Testis (tissue), 2 donors: ENCODE results near the gene CNGA3.

Experiments used
- POLR2A ChIP-seq: fragments of 450-650 bp; IDR thresholded peaks from one replicate; pipeline ENCODE4 v1.6.1; 2017; ENCODE audit warnings: antibody characterized with exemption, mild to moderate bottlenecking, moderate library complexity
- TF ChIP-seq, protein P1 (sequence below), 3 experiments: fragments of 450-650 bp in 2 of 3; fragments of 200-600 bp in 1 of 3; sonication (generic) in 1 of 3; IDR thresholded peaks; one replicate each; pipeline ENCODE4 v1.5.1; 2016 to 2019; ENCODE audit warnings: antibody characterized with exemption in 3 of 3, mild to moderate bottlenecking in 2 of 3, moderate library complexity in 1 of 3

DNA sequence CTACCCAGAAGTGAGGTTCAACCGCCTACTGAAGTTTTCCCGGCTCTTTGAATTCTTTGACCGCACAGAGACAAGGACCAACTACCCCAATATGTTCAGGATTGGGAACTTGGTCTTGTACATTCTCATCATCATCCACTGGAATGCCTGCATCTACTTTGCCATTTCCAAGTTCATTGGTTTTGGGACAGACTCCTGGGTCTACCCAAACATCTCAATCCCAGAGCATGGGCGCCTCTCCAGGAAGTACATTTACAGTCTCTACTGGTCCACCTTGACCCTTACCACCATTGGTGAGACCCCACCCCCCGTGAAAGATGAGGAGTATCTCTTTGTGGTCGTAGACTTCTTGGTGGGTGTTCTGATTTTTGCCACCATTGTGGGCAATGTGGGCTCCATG is 49.7 kb downstream of the CNGA3 start:
- TF ChIP-seq, protein P1, sequence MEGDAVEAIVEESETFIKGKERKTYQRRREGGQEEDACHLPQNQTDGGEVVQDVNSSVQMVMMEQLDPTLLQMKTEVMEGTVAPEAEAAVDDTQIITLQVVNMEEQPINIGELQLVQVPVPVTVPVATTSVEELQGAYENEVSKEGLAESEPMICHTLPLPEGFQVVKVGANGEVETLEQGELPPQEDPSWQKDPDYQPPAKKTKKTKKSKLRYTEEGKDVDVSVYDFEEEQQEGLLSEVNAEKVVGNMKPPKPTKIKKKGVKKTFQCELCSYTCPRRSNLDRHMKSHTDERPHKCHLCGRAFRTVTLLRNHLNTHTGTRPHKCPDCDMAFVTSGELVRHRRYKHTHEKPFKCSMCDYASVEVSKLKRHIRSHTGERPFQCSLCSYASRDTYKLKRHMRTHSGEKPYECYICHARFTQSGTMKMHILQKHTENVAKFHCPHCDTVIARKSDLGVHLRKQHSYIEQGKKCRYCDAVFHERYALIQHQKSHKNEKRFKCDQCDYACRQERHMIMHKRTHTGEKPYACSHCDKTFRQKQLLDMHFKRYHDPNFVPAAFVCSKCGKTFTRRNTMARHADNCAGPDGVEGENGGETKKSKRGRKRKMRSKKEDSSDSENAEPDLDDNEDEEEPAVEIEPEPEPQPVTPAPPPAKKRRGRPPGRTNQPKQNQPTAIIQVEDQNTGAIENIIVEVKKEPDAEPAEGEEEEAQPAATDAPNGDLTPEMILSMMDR (IDR thresholded peaks at IDR 0.05) = no peak
- TF ChIP-seq POLR2A = no peak
